Measurements from ENCODE around the gene SUSD3. TPM values are rescaled to one million over a fixed set of nuclear protein-coding genes. Genes with fewer than 3 reads are reported as not detected.

Gene SUSD3
- total and polyA plus RNA-seq, 10 of the 15 experiments (the other 5 are each of a cell fraction or from before 2014, with no cell fraction given) = 2.5 to 92.0 (median 31.1) TPM

DNA sequence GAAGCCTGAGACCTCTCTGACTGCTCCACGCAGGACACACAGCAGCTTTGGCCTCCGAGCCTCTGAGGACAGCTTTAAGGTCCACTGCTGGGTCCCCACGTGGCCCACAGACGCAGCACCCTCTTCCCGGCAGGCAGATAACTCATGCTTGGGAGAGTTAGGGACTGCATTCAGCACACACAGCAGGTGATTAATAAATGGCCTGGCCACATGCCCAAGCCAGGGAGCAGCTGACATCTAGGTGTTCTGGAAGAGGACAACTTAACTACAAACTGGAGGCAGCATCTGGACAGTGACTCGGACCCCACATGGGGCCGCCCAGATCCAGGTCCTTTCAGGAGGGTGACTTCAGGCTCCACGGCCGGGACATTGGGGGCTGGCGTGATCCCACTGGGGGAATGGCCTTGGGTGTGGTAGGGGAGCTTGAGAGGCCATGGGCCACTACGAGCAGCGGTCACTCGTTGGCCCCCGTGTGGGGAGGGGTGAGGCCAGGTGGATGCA lies 64.3 kb downstream of the SUSD3 start (continued):
- TF ChIP-seq ZNF687 (IDR thresholded peaks at IDR 0.05) (no peak), NRF1 (conservative IDR thresholded peaks at IDR 0.05; ENCODE audit: low read depth, low read length) (no peak), STAT3 (IDR thresholded peaks at IDR 0.05; ENCODE audit: low read depth, low read length) (no peak), SRF (IDR thresholded peaks at IDR 0.05; ENCODE audit: low read depth in 2 of 2, low read length in 2 of 2) (no peak), RELB (IDR thresholded peaks at IDR 0.05; ENCODE audit: low read depth) (no peak), JUND (IDR thresholded peaks at IDR 0.05; ENCODE audit: low read depth, low read length) (no peak), MTA3 (IDR thresholded peaks at IDR 0.05; ENCODE audit: borderline replicate concordance, low read length) (no peak), BMI1 (IDR thresholded peaks at IDR 0.05; ENCODE audit: borderline replicate concordance) (no peak), SIX5 (IDR thresholded peaks at IDR 0.05; ENCODE audit: low read depth, low read length, severe bottlenecking) (no peak)
